GM13976 (cell line): Measurements from ENCODE around the gene TAS2R31.

Experiments used
- DNase-seq: peaks from one replicate; pipeline ENCODE4 v3.0.0; 2012; ENCODE audit warnings: low spot score
- in situ Hi-C: fragments of 300-500 bp; cut with MboI; formaldehyde crosslinking; loops from one replicate; pipeline ENCODE4 v1.12.0; 2022; ENCODE audit warnings: low sequenced_read_pairs, mixed read lengths, inconsistent platforms; ENCODE audit not compliant: unreplicated experiment
- TF ChIP-seq, protein P1 (sequence below): IDR thresholded peaks from 2 replicates; pipeline ENCODE4 v1.5.1; 2012; ENCODE audit warnings: borderline replicate concordance, mild to moderate bottlenecking; ENCODE audit not compliant: insufficient read depth; ENCODE audit errors: extremely low read depth, missing control alignments, control extremely low read depth

The TAS2R31 gene

DNA sequence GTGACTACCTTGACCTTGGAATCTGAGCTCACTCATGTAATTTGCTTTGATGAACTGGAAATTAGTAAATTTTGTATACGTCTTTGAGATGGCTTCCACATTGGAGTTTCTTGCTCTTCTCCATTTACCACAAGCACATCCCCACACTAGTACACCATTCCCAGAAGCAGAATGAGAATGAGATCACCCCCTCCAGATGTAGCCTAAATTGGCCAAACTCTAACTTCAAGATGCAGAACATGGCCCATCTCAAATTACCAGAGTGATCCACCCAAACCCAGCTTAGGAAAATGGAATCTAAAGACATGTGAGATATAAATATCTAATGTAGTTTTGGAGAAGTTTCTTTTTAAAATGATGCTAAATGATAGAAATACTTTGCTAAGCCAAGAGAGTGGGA is 23.6 kb downstream of the TAS2R31 start:
- in situ Hi-C loops: no loop called here

DNA sequence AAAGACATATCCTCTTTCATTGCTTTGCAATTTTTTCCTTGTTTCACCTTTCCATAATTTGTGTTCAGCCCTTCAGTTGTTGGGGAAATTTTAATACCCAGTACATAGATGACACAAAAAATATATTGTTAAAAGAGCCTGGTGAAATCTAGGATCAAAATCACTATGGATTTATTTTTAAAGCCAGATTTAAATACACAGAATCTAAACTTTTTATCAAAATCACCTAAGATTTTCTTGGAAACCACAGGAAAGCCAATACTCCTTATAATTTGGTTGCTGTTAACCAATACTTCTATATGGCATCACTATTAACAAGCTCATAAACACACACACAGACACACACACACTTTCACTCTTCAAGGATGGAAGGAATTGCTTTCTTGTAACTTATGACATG is 33.0 kb downstream of the TAS2R31 start, which contains the start of gene TAS2R20:
Gene TAS2R20 (minus strand): TSS at position 101 of the 400 bp plus-strand sequence. CDS start 429 bp downstream, outside the sequence.
- no peak for DNase-seq
- in situ Hi-C loops: no loop called here
- TF ChIP-seq, protein P1, sequence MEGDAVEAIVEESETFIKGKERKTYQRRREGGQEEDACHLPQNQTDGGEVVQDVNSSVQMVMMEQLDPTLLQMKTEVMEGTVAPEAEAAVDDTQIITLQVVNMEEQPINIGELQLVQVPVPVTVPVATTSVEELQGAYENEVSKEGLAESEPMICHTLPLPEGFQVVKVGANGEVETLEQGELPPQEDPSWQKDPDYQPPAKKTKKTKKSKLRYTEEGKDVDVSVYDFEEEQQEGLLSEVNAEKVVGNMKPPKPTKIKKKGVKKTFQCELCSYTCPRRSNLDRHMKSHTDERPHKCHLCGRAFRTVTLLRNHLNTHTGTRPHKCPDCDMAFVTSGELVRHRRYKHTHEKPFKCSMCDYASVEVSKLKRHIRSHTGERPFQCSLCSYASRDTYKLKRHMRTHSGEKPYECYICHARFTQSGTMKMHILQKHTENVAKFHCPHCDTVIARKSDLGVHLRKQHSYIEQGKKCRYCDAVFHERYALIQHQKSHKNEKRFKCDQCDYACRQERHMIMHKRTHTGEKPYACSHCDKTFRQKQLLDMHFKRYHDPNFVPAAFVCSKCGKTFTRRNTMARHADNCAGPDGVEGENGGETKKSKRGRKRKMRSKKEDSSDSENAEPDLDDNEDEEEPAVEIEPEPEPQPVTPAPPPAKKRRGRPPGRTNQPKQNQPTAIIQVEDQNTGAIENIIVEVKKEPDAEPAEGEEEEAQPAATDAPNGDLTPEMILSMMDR: no peak

More for the DNA sequence above, 23.6 kb downstream of the TAS2R31 start:
- TF ChIP-seq, protein P1: no peak
- no peak for DNase-seq

DNA sequence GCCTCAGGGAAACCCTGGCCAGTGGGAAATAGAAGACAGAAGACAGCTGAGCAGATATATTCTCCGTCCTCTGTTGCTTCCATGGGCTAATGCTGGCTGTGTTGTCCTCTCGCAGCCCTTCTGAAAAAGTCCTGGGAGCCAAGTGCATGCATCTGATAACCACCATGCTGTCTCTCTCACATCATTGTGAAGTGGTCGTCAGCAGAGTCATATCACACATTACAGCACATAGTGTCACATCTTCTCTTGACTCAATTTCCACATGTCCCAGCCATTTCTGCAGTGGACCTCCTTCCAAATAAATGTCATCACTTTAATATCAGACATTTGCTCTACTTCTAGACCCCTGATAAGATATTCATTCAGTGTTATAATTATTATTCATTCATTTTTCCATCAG is 36.9 kb downstream of the TAS2R31 start:
- DNase-seq: no peak
- in situ Hi-C loops: no loop called here
- TF ChIP-seq, protein P1: no peak

DNA sequence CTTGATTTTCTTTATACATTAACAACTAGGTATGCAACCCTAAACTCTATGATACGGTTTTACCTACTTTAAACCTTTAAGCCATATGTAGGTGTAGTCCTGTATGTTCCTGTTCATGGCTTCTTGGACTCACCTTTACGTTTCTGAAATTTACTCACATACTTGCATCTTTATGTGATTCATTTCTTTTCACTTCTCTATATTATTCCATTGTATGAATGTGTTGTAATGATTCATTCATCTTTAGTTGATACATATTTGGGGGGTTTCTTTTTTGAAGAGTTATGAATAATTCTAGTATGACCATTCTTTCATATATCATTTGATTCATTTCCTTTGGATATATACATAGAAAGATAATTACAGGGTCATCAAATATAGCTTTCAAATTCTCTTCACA is 42.1 kb downstream of the TAS2R31 start:
- in situ Hi-C loops: no loop called here
- DNase-seq: no peak
- TF ChIP-seq, protein P1: no peak

DNA sequence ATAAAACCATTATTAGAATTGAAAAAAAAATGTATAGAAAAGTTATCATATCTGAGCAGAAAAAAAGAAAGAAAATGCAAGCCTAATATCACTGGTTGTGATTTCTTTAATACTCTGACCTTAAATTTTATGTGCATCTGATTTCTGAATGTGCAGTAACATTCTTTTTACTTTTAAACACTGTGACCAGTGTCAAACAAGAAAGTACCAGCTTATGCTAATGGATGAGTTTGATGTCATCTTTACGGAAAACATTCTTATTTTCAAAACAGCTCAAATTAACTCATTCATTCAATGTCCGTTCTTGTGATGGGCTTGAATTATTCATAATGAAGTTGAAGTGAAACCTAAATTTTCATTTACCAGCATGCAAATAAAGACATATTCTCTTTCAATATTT is 44.4 kb downstream of the TAS2R31 start, which contains the start of gene TAS2R50:
Gene TAS2R50 (minus strand): TSS at position 101 of the 400 bp plus-strand sequence. CDS start 52 bp downstream, at position 49.
- in situ Hi-C loops: no loop called here
- DNase-seq: no peak
- TF ChIP-seq, protein P1: no peak

GRCh38 chr12:10982244-10982643 is 49.0 kb downstream of the TAS2R31 start:
- TF ChIP-seq, protein P1: no peak
- in situ Hi-C loops: no loop called here
- DNase-seq: no peak
